ENCODE data around the gene LECT2. TPM values are rescaled to one million over a fixed set of nuclear protein-coding genes. Genes with fewer than 3 reads are reported as not detected.
A peak's percentile ranks its signal among the peaks of the same experiment; 100 is the strongest.

Gene LECT2
- total and polyA plus RNA-seq, 8 donors = not detected

- Histone ChIP-seq H3K36me3 (no peaks in the 10 kb centered on the region), H3K27me3 (no peaks in the 10 kb centered on the region), H3K4me3 (no peak overlapping the region), H3K27ac (no peak overlapping the region), H3K9me3 (no peaks in the 10 kb centered on the region), H3K4me1 (no peaks in the 10 kb centered on the region)
- DNase-seq (no peak), FAIRE-seq (no peak), ATAC-seq (no peak)
- intact Hi-C loops (cut with DNase I) = no loop called here
- WGBS, 2 donors = 69 to 77% methylated on average over 5 of the region's 5 CpGs
- TF ChIP-seq, protein P1, sequence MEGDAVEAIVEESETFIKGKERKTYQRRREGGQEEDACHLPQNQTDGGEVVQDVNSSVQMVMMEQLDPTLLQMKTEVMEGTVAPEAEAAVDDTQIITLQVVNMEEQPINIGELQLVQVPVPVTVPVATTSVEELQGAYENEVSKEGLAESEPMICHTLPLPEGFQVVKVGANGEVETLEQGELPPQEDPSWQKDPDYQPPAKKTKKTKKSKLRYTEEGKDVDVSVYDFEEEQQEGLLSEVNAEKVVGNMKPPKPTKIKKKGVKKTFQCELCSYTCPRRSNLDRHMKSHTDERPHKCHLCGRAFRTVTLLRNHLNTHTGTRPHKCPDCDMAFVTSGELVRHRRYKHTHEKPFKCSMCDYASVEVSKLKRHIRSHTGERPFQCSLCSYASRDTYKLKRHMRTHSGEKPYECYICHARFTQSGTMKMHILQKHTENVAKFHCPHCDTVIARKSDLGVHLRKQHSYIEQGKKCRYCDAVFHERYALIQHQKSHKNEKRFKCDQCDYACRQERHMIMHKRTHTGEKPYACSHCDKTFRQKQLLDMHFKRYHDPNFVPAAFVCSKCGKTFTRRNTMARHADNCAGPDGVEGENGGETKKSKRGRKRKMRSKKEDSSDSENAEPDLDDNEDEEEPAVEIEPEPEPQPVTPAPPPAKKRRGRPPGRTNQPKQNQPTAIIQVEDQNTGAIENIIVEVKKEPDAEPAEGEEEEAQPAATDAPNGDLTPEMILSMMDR (IDR thresholded peaks at IDR 0.05) = no peak
Observed at GRCh38 chr5:135937245-135937911, 17.4 kb downstream of the LECT2 start.

DNA sequence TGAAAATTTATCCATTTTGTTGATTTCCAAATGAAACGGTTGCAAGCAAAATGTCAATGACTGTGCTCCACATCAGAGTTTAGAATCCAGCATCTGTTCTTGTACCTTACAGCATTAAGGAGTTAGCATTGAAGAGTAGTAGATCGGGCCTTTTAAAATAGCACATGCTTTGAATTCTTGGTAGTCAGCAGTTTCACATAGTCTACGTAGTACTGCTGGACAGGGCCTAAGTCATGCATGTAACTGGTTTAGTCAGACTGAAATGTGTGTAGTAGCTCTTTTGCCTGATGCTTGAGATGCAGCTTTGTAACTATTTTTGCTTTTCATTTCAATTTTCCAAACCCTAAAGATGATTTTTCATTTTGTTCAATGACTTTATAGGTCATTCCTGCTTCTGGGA is 19.8 kb downstream of the LECT2 start:
- no peaks in the 10 kb centered on the region for H3K36me3 ChIP-seq
- H3K27ac ChIP-seq = no peak overlapping the region
- H3K27me3 ChIP-seq = peaks cover 0 to 15% (median 6%) of the 10 kb centered on the region in 4 donors
- H3K9me3 ChIP-seq = no peaks in the 10 kb centered on the region
- 64 to 74% methylated on average over 3 of the region's 3 CpGs for WGBS, 2 donors
- intact Hi-C loops (cut with DNase I) = no loop called here
- TF ChIP-seq, protein P1 (IDR thresholded peaks at IDR 0.05) = no peak
- FAIRE-seq (no peak), ATAC-seq (no peak), DNase-seq (no peak)
- H3K4me3 ChIP-seq = no peak overlapping the region
- no peaks in the 10 kb centered on the region for H3K4me1 ChIP-seq

DNA sequence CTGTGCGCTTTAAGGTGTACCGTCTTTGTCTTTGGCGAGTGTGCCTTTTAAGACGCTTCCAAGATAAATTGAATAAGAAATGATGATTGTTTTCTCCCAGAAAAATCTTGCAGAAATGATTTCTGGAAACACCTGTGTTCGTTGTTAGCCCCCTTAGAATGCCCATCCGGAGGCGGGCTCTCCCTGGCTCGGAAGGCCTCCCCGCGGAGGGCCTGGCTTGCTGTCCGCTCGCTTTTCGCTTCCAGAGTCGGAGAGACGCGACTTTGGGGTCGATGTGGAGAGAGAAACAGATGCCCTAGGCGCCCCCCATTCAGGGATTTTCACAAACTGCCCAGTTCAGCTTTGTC is 23.9 kb downstream of the LECT2 start:
- H3K4me1 ChIP-seq = no peaks in the 10 kb centered on the region
- TF ChIP-seq, protein P1 (IDR thresholded peaks at IDR 0.05) = no peak
- no peaks in the 10 kb centered on the region for H3K9me3 ChIP-seq
- WGBS, 2 donors = 17 to 29% methylated on average over 18 of the region's 18 CpGs
- DNase-seq = no peak
- intact Hi-C loops (cut with DNase I) = no loop called here
- ATAC-seq = no peak
- H3K4me3 ChIP-seq = no peak overlapping the region
- H3K27me3 ChIP-seq = peaks cover 0 to 33% (median 10%) of the 10 kb centered on the region in 4 donors
- no peak for FAIRE-seq
- H3K27ac ChIP-seq = no peak overlapping the region
- H3K36me3 ChIP-seq = no peaks in the 10 kb centered on the region

DNA sequence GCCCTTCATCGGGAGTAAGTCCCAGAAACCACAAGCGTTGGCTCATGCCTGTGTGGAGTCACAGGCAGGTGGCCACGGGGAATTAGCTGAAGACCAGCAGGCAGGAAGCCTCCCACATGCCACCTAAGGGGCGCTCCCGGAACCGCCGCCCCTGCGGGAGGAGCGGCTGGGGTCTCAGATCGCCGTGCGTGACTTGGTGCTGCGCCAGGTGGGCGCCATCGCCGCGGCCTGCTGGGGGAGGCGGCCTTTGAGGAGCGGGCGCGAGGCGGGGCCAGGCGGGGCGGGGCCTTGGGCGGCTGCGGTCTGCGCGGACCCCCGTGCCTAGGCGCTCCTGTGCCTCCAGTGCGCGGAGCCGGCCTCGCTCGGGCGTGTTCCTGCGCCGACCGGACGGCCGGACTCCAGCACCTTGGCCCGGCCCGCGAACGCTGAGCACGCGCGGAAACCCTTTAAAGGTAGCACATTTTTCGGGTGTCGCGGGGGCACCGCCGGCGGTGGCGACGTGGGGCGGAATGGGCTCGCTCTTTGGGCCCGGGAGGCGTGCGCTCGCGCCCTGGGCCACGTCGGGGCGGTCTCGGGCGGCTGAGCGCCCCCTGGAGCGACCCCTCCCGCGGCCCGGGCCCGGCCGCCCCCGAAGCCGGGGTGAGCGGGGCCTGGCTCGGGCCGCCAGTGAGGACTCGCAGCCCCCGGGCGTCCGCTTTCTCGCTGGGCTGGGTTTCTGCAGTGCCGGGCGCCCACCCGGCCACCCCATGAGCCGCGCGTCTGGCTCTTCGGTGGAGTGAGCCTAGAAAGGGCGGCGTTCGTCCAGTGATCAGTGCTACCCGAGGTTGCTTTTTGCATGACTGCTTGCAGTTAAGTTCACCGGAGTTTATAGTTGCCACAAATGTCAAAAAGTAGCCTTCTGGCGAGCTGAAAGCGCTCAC is 24.5 kb downstream of the LECT2 start:
- Histone ChIP-seq H3K4me3 (peak overlapping the region in 2 of 4 donors; percentile 24 to 43), H3K4me1 (no peaks in the 10 kb centered on the region), H3K27me3 (peaks cover 0 to 35% (median 10%) of the 10 kb centered on the region in 4 donors), H3K9me3 (no peaks in the 10 kb centered on the region), H3K27ac (no peak overlapping the region), H3K36me3 (no peaks in the 10 kb centered on the region)
- ATAC-seq = peak in 1 of 4 donors; percentile 32
- peak in 4 of 6 donors; percentile 10 to 59 (median 38) for DNase-seq
- 4% methylated on average over 90 to 99 of the region's 99 CpGs for WGBS, 2 donors
- TF ChIP-seq, protein P1 (IDR thresholded peaks at IDR 0.05) = no peak
- no peak for FAIRE-seq
- intact Hi-C loops (cut with DNase I) = no loop called here
